ENCODE results near the gene RCC2.
A peak's percentile ranks its signal among the peaks of the same experiment; 100 is the strongest.

The RCC2 gene

GRCh38 chr1:17441265-17441992 lies 2.0 kb upstream of the RCC2 start:
- DNase-seq, result no peak

GRCh38 chr1:17440827-17441168 lies 1.3 kb upstream of the RCC2 start:
- no peak for DNase-seq

- DNase-seq, result no peak
Measured at GRCh38 chr1:17440074-17440826, 773 bp upstream of the RCC2 start.

GRCh38 chr1:17438318-17439249 lies 893 bp downstream of the RCC2 start:
- DNase-seq, result peak; percentile 75

- peak; percentile 64 for DNase-seq
Measured at GRCh38 chr1:17437580-17438317, 1.7 kb downstream of the RCC2 start.

- DNase-seq, result no peak
Measured at GRCh38 chr1:17437260-17437579, 2.3 kb downstream of the RCC2 start.

GRCh38 chr1:17436380-17437174 lies 2.9 kb downstream of the RCC2 start:
- DNase-seq, result no peak

- no peak for DNase-seq
Measured at GRCh38 chr1:17434601-17435000, 4.9 kb downstream of the RCC2 start.

GRCh38 chr1:17434016-17434415 lies 5.5 kb downstream of the RCC2 start:
- no peak for DNase-seq

- DNase-seq, result no peak
Measured at GRCh38 chr1:17433261-17433660, 6.2 kb downstream of the RCC2 start.

GRCh38 chr1:17432412-17432811 lies 7.1 kb downstream of the RCC2 start:
- no peak for DNase-seq

- DNase-seq, result no peak
Measured at GRCh38 chr1:17429183-17429582, 10.3 kb downstream of the RCC2 start.

GRCh38 chr1:17427696-17428660 lies 11.5 kb downstream of the RCC2 start:
- DNase-seq, result no peak

GRCh38 chr1:17425806-17426600 lies 13.5 kb downstream of the RCC2 start:
- DNase-seq, result no peak

- no peak for DNase-seq
Measured at GRCh38 chr1:17423781-17424245, 15.7 kb downstream of the RCC2 start.

GRCh38 chr1:17422461-17422860 lies 17.0 kb downstream of the RCC2 start:
- DNase-seq, result no peak

- no peak for DNase-seq
Measured at GRCh38 chr1:17420391-17420918, 19.0 kb downstream of the RCC2 start.

- peak; percentile 73 for DNase-seq
Measured at GRCh38 chr1:17419626-17420328, 19.7 kb downstream of the RCC2 start.

GRCh38 chr1:17416389-17416788 lies 23.1 kb downstream of the RCC2 start:
- no peak for DNase-seq

Measured in femur (tissue), 1 donor.